PFSK-1 (cell line): ENCODE measurements around the gene VWA5B1.

Experiments used
- FOXP2 ChIP-seq: optimal IDR thresholded peaks from 2 replicates; pipeline ENCODE3; 2011; ENCODE audit warnings: borderline replicate concordance, control low read depth, inconsistent platforms; ENCODE audit not compliant: insufficient read depth; ENCODE audit errors: extremely low read length, extremely low read depth
- POLR2AphosphoS5 ChIP-seq: IDR thresholded peaks from 2 replicates; pipeline ENCODE4 v1.6.1; 2012; ENCODE audit warnings: low read depth, mild to moderate bottlenecking, control low read depth, low read length, moderate library complexity
- REST ChIP-seq, 2 experiments: IDR thresholded peaks; 2 replicates each; pipeline versions ENCODE4 v1.6.1 to v1.8.0; 2011 to 2012; ENCODE audit warnings: low read depth in 2 of 2, low read length in 2 of 2, control low read depth in 1 of 2, inconsistent platforms in 1 of 2, mild to moderate bottlenecking in 1 of 2, moderate library complexity in 1 of 2; ENCODE audit not compliant: insufficient read depth in 1 of 2
- SIN3A ChIP-seq: IDR thresholded peaks from 2 replicates; pipeline ENCODE4 v1.6.1; 2012; ENCODE audit warnings: mild to moderate bottlenecking, low read length, moderate library complexity, borderline replicate concordance; ENCODE audit not compliant: insufficient read depth
- TAF1 ChIP-seq: IDR thresholded peaks from 2 replicates; pipeline ENCODE4 v1.6.1; 2012; ENCODE audit warnings: low read length, control low read depth, borderline replicate concordance; ENCODE audit not compliant: insufficient read depth

The VWA5B1 gene

GRCh38 chr1:20343149-20343937 lies 52.7 kb downstream of the VWA5B1 start:
- TF ChIP-seq REST (IDR thresholded peaks at IDR 0.05; ENCODE audit: insufficient read depth in 1 of 2, low read depth in 2 of 2, low read length in 2 of 2), result no peak
- TF ChIP-seq TAF1, result no peak
- no peak for TF ChIP-seq FOXP2
- TF ChIP-seq POLR2AphosphoS5, result no peak
- no peak for TF ChIP-seq SIN3A

- no peak for TF ChIP-seq TAF1
- no peak for TF ChIP-seq POLR2AphosphoS5
- TF ChIP-seq FOXP2, result no peak
Measured at GRCh38 chr1:20343938-20344302, 53.2 kb downstream of the VWA5B1 start.

- TF ChIP-seq FOXP2 (no peak), POLR2AphosphoS5 (no peak), SIN3A (no peak), REST (IDR thresholded peaks at IDR 0.05; ENCODE audit: insufficient read depth in 1 of 2, low read depth in 2 of 2, low read length in 2 of 2) (no peak), TAF1 (no peak)
Measured at GRCh38 chr1:20344738-20345137, 54.1 kb downstream of the VWA5B1 start.

- TF ChIP-seq REST (IDR thresholded peaks at IDR 0.05; ENCODE audit: insufficient read depth in 1 of 2, low read depth in 2 of 2, low read length in 2 of 2) (no peak), TAF1 (no peak), SIN3A (no peak), POLR2AphosphoS5 (no peak), FOXP2 (no peak)
Measured at GRCh38 chr1:20345419-20345818, 54.7 kb downstream of the VWA5B1 start.

GRCh38 chr1:20346433-20346832 lies 55.8 kb downstream of the VWA5B1 start:
- TF ChIP-seq POLR2AphosphoS5, result no peak
- TF ChIP-seq REST (IDR thresholded peaks at IDR 0.05; ENCODE audit: insufficient read depth in 1 of 2, low read depth in 2 of 2, low read length in 2 of 2), result no peak
- no peak for TF ChIP-seq FOXP2
- no peak for TF ChIP-seq TAF1
- no peak for TF ChIP-seq SIN3A
